Osteoblast (primary cell): ENCODE results near the gene KCNA1. TPM values are rescaled to one million over a fixed set of nuclear protein-coding genes. Genes with fewer than 3 reads are reported as not detected.

Source experiments
- DNase-seq: peaks from one replicate; pipeline ENCODE4 v3.0.0; 2011; ENCODE audit warnings: low spot score, mixed read lengths; ENCODE audit not compliant: insufficient read length; ENCODE audit errors: missing footprints
- H2AFZ ChIP-seq: 2 replicates; pipeline ENCODE4 v1.6.0; 2011; ENCODE audit warnings: mild to moderate bottlenecking, low read length
- H3K27ac ChIP-seq: 2 replicates; pipeline ENCODE4 v1.5.1; 2011; ENCODE audit warnings: mild to moderate bottlenecking, low read depth, low read length, moderate library complexity
- H3K27me3 ChIP-seq: 2 replicates; pipeline ENCODE4 v1.6.0; 2012; ENCODE audit warnings: mild to moderate bottlenecking, control low read depth, inconsistent platforms, low read length, moderate library complexity; ENCODE audit not compliant: insufficient read depth
- H3K36me3 ChIP-seq: 2 replicates; pipeline ENCODE4 v1.5.1; 2011; ENCODE audit warnings: mild to moderate bottlenecking, low read length, control low read depth, moderate library complexity; ENCODE audit not compliant: insufficient read depth
- H3K4me1 ChIP-seq: 2 replicates; pipeline ENCODE4 v1.5.1; 2011; ENCODE audit warnings: mild to moderate bottlenecking, low read length, control low read depth, moderate library complexity; ENCODE audit not compliant: insufficient read depth
- H3K4me2 ChIP-seq: 2 replicates; pipeline ENCODE4 v1.6.0; 2011; ENCODE audit warnings: mild to moderate bottlenecking, low read length; ENCODE audit not compliant: insufficient read depth
- H3K4me3 ChIP-seq: fragments of 200-600 bp; sonication (generic); 3 replicates; pipeline ENCODE4 v1.5.1; 2012; ENCODE audit warnings: mild to moderate bottlenecking, low read length, inconsistent platforms; ENCODE audit not compliant: insufficient read depth
- H3K79me2 ChIP-seq: 2 replicates; pipeline ENCODE4 v1.6.0; 2012; ENCODE audit warnings: mild to moderate bottlenecking, low read length, control low read depth, inconsistent platforms; ENCODE audit not compliant: insufficient read depth
- H3K9me3 ChIP-seq: 2 replicates; pipeline ENCODE4 v1.5.1; 2011; ENCODE audit warnings: low read depth, low read length, control low read depth
- H4K20me1 ChIP-seq: 2 replicates; pipeline ENCODE4 v1.6.0; 2012; ENCODE audit warnings: mild to moderate bottlenecking, low read length, control low read depth; ENCODE audit not compliant: insufficient read depth
- CTCF ChIP-seq: IDR thresholded peaks from 2 replicates; pipeline ENCODE4 v1.5.1; 2011; ENCODE audit warnings: mild to moderate bottlenecking, low read depth, low read length, moderate library complexity; ENCODE audit errors: extremely low read depth
- total RNA-seq: library from RNA; depleted of rRNA; stranded (reverse); fragments of >200 nt; gene quantifications from 2 replicates; pipeline ENCODE4 v1.2.3, GENCODE V29; 2012

Gene KCNA1
- total RNA-seq, 1 donor, result under 0.01 TPM

GRCh38 chr12:4865246-4865645 is 44.5 kb upstream of the KCNA1 start:
- Histone ChIP-seq H3K9me3 (no peaks in the 10 kb centered on the region), H3K4me1 (no peaks in the 10 kb centered on the region), H3K36me3 (no peaks in the 10 kb centered on the region), H3K4me2 (no peak overlapping the region), H4K20me1 (no peaks in the 10 kb centered on the region), H2AFZ (no peak overlapping the region), H3K79me2 (no peaks in the 10 kb centered on the region), H3K27me3 (peaks cover 3% of the 10 kb centered on the region), H3K4me3 (no peak overlapping the region), H3K27ac (no peak overlapping the region)
- no peak for TF ChIP-seq CTCF
- no peak for DNase-seq

GRCh38 chr12:4866299-4866698 is 43.4 kb upstream of the KCNA1 start:
- no peaks in the 10 kb centered on the region for H3K4me1 ChIP-seq
- no peak overlapping the region for H3K27ac ChIP-seq
- H3K36me3 ChIP-seq, result no peaks in the 10 kb centered on the region
- H3K4me2 ChIP-seq, result no peak overlapping the region
- no peaks in the 10 kb centered on the region for H3K79me2 ChIP-seq
- no peak for TF ChIP-seq CTCF
- H3K4me3 ChIP-seq, result no peak overlapping the region
- no peak overlapping the region for H2AFZ ChIP-seq
- H3K9me3 ChIP-seq, result no peaks in the 10 kb centered on the region
- DNase-seq, result no peak
- H3K27me3 ChIP-seq, result peaks cover 3% of the 10 kb centered on the region
- no peaks in the 10 kb centered on the region for H4K20me1 ChIP-seq

GRCh38 chr12:4867384-4867783 is 42.3 kb upstream of the KCNA1 start:
- Histone ChIP-seq H3K4me1 (no peaks in the 10 kb centered on the region), H3K27ac (no peak overlapping the region), H4K20me1 (no peaks in the 10 kb centered on the region), H3K9me3 (no peaks in the 10 kb centered on the region), H3K79me2 (no peaks in the 10 kb centered on the region), H2AFZ (no peak overlapping the region), H3K4me2 (no peak overlapping the region), H3K36me3 (no peaks in the 10 kb centered on the region), H3K4me3 (no peak overlapping the region), H3K27me3 (peaks cover 3% of the 10 kb centered on the region)
- TF ChIP-seq CTCF, result no peak
- DNase-seq, result no peak

GRCh38 chr12:4870423-4870822 is 39.3 kb upstream of the KCNA1 start:
- Histone ChIP-seq H3K27ac (no peak overlapping the region), H3K36me3 (no peaks in the 10 kb centered on the region), H3K9me3 (no peaks in the 10 kb centered on the region), H3K79me2 (no peaks in the 10 kb centered on the region), H3K4me1 (no peaks in the 10 kb centered on the region), H3K4me2 (no peak overlapping the region), H4K20me1 (no peaks in the 10 kb centered on the region), H3K27me3 (no peaks in the 10 kb centered on the region), H3K4me3 (no peak overlapping the region), H2AFZ (no peak overlapping the region)
- no peak for TF ChIP-seq CTCF
- DNase-seq, result no peak
